ENCODE results near the gene ENDOG.

Gene ENDOG

GRCh38 chr9:128828719-128829452, 10.6 kb downstream of the ENDOG start:
- TF ChIP-seq POLR2AphosphoS5 (IDR thresholded peaks at IDR 0.05; ENCODE audit: low read depth, low read length), result no peak
- TF ChIP-seq TAF1 (IDR thresholded peaks at IDR 0.05; ENCODE audit: borderline replicate concordance, insufficient read depth, low read length), result no peak
- TF ChIP-seq SIN3A (IDR thresholded peaks at IDR 0.05; ENCODE audit: borderline replicate concordance, insufficient read depth, low read length), result no peak
- no peak for TF ChIP-seq REST (IDR thresholded peaks at IDR 0.05; ENCODE audit: insufficient read depth in 1 of 2, low read depth in 2 of 2, low read length in 2 of 2)
- TF ChIP-seq FOXP2 (optimal IDR thresholded peaks at IDR 0.05; ENCODE audit: borderline replicate concordance, extremely low read depth, extremely low read length, insufficient read depth), result no peak

DNA sequence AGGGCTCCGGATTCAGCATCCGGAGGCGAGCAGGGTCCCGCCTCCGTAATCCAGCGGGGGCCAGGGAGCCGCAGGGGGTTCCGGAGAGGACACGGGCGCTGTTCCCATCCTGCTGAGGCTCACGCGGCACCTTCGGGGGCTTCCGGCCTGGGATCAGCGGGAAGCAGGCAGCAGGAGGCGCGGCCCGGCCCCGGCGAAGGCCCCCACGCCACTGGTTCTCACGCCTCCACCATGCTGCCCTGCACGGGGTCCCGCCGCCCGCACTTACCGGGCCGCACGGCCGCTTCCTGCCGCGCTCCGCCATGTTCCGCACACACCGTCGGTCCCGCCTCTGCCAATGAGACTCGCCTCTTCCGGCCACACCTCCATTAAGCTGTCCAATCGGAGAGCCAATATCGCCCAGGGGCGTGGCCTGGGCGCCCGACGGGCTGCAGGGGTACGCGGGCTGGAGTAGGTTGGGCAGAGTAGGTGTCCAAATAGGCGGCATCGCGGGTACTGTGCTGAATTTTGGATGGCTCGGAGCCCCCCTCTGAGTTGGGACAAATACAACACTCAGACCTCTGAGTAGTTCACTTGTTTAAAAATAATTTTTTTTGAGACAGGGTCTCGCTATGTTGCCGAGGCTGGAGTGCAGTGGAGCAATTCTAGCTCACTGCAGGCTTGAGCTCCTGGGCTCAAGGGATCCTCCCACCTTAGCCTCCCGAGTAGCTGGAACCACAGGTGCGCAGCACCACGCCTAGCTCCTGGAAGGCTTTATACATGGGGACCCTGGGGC, 11.4 kb downstream of the ENDOG start, which contains the start of gene SPOUT1:
Gene SPOUT1 (minus strand): TSS at position 318 of the 775 bp plus-strand sequence. CDS start 14 bp downstream, at position 304.
- TF ChIP-seq POLR2AphosphoS5 (IDR thresholded peaks at IDR 0.05; ENCODE audit: low read depth, low read length), result peak; percentile 81
- peak; percentile 34; the same call in 1 of the 2 replicates for TF ChIP-seq SIN3A (IDR thresholded peaks at IDR 0.05; ENCODE audit: borderline replicate concordance, insufficient read depth, low read length)
- no peak for TF ChIP-seq REST (IDR thresholded peaks at IDR 0.05; ENCODE audit: insufficient read depth in 1 of 2, low read depth in 2 of 2, low read length in 2 of 2)
- 0 out of 2 replicates have a peak, but pooled peaks have one; percentile 45 for TF ChIP-seq TAF1 (IDR thresholded peaks at IDR 0.05; ENCODE audit: borderline replicate concordance, insufficient read depth, low read length)
- TF ChIP-seq FOXP2 (optimal IDR thresholded peaks at IDR 0.05; ENCODE audit: borderline replicate concordance, extremely low read depth, extremely low read length, insufficient read depth), result peak; percentile 54

DNA sequence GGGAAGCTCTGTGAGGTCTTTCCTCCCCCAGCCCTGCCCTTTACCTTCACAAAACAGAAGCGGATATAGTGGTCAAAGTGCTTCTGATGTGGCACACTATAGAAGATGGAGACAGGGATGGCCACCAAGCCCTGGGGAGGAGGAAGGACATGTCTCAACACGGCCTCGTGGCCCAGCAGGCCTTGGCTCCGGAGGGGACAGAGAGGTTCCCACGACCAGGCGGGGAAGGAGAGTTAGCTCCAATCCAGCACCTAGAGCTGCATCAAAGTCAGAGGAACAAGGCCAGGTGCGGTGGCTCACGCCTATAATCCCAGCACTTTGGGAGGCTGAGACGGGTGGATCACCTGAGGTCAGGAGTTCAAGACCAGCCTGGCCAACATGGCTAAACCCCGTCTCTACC, 15.4 kb downstream of the ENDOG start:
- no peak for TF ChIP-seq REST (IDR thresholded peaks at IDR 0.05; ENCODE audit: insufficient read depth in 1 of 2, low read depth in 2 of 2, low read length in 2 of 2)
- no peak for TF ChIP-seq FOXP2 (optimal IDR thresholded peaks at IDR 0.05; ENCODE audit: borderline replicate concordance, extremely low read depth, extremely low read length, insufficient read depth)
- no peak for TF ChIP-seq POLR2AphosphoS5 (IDR thresholded peaks at IDR 0.05; ENCODE audit: low read depth, low read length)
- TF ChIP-seq SIN3A (IDR thresholded peaks at IDR 0.05; ENCODE audit: borderline replicate concordance, insufficient read depth, low read length), result no peak
- TF ChIP-seq TAF1 (IDR thresholded peaks at IDR 0.05; ENCODE audit: borderline replicate concordance, insufficient read depth, low read length), result no peak

GRCh38 chr9:128835246-128836210, 17.2 kb downstream of the ENDOG start:
- TF ChIP-seq SIN3A (IDR thresholded peaks at IDR 0.05; ENCODE audit: borderline replicate concordance, insufficient read depth, low read length) (no peak), FOXP2 (optimal IDR thresholded peaks at IDR 0.05; ENCODE audit: borderline replicate concordance, extremely low read depth, extremely low read length, insufficient read depth) (no peak), POLR2AphosphoS5 (IDR thresholded peaks at IDR 0.05; ENCODE audit: low read depth, low read length) (no peak), TAF1 (IDR thresholded peaks at IDR 0.05; ENCODE audit: borderline replicate concordance, insufficient read depth, low read length) (no peak), REST (IDR thresholded peaks at IDR 0.05; ENCODE audit: insufficient read depth in 1 of 2, low read depth in 2 of 2, low read length in 2 of 2) (no peak)
